Measurements from ENCODE around the gene LPIN2.

LPIN2 gene

DNA sequence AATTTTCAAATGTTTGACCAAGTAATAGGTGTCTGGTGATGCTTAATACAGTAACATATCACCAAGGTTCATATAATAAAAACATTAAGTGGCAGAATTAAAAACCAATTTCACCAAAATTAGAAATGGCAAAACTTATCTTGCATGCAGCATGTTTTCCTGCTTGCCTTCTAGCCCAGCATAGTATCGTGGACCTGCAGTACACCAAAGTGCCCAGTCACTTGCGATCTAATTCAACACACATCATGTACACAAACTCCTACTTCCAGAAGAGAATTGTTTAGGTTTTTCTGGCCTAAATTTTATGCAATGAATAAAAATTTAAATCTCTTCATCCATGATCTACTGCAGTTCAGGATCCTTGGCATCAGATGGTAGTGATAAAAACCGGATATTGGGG, 28.9 kb downstream of the LPIN2 start:
- no peak for DNase-seq (ENCODE audit: low read depth in 2 of 2, low spot score in 1 of 2)

DNA sequence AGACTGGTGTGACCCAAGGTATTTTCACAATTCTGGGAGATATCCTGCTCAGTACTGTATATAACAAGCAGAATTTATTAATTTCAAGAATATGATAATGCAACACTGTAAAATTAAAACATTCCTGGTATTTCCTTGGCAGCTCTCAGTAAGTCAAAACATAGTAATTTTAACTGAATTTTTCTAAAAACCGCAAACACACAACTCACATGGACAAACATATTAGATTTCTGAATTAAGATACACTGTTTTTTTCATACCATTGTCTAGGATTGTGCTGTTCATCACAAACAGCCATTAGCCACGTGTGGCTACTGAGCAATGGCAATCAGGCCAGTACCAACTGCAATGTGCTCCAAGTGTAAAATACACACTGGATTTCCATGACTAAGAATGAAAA, 29.6 kb downstream of the LPIN2 start:
- no peak for DNase-seq (ENCODE audit: low read depth in 2 of 2, low spot score in 1 of 2)

DNA sequence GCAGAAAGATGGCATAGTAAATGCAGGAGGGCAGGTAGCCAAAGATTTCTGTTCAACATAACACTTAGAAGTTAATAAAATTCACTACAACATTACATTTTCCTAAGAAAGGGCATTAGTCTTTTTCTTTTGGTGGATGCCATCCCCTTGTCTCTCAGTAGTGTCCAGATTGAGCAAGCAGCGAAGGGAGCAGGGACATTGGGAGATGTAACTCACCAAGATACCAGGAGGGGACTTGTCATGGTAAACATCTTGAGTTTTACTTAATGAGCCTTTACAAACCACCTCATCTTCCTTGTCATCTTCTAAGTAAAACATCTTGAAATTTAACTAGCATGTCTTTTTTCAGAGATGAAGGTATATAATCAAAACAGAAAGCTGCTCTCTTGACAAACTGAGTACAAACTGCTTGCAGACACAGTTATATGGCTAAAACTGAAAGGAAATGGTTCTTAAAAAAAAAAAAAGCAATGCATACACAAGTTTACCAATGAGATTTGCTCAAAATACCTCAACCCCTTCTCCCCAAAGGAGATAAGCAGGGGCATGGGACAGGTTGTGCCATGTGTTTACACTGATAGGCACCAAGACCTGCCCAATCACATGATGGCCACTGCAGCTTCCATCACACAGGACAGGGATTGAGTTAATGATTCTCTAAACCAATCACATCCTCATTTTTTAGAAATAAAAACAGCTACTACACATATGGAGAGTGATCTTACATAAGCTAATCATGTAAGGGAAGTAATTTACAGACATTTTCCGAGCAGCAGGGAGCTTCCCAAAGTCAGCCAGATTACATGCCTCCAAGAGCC, 30.3 kb downstream of the LPIN2 start:
- DNase-seq (ENCODE audit: low read depth in 2 of 2, low spot score in 1 of 2): no peak

DNA sequence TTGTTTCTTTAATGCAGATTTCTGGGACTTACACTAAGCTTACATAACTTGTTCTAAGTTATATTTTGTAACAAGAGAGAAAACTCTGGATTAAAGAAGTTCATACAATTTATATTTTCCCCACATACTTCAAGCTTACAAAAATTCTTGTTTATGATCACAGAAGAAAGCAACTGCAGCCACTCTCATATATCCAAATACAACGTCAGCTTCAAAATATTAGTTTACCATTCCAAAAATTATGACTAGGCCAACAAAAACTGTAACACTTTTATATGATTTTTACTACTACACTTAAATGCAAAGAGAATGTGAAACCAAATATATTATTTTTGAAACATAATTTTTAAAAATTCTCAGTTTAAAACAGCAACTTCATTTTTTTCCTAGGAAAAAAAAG, 30.9 kb downstream of the LPIN2 start:
- DNase-seq (ENCODE audit: low read depth in 2 of 2, low spot score in 1 of 2): no peak

DNA sequence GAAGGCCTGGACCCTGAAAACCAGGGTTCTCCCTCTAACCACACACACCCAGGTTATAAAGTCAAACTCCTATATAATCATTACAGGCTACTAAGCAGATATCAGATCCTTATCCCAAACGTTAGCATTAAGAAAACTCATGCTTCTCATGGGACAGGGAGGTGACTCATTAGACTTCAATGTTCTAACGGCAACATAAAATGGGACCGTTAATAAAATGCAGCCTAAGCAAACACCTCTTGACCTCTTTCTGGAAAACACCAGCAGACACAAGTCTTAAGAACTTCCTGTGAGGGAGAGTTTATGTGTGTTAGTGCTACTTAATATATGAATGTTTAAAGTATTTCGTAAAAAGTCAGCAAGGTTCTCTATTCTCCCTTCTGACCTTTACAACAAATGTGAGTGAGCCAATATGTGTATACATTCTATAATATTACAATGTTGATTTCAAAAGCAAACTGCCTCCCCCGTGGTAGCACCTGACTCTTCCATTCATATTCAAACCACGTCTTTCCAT, 31.7 kb downstream of the LPIN2 start:
- DNase-seq (ENCODE audit: low read depth in 2 of 2, low spot score in 1 of 2): no peak

DNA sequence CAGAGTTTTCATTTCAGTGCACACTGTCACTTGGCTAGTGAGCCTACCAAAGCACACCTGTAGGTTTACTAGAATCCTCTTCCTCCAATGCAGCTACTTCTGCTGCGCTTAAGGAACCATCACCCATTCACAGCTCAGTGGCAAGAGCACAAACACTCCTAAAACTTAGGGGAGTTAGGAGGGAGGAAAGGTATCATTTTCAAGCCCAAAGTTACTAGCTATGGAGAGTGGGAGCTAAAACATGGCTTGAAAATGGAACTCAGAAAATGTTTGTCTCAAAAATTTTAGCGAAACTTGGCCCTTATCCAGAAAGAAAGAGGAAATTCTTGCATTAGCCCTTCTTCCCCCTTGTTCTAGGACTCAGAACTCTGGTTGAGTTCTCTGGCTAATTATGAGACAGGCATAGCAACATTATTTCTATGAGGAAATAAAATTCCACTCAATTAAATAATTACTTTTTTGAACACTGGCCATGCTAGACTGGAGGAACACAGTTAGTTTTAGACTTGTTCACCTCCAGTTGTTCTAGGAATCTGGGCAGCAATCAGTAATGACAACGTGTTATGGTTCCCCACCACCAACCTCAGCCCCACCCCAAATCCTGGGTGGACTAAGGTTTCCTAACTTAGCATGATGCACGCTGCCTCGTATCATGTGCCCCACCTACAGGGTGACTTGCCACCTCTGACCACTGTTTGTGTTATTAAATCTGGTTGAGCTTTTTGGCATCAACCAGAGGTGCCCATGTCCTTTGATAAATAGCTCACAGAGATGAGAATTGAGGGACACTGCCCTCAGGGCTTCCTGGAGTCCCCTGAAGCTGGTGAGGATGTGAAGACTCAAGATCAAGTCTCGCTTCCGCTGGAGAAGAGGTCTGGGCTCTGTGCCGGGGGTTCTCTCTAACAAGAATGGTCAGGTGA, 32.8 kb downstream of the LPIN2 start:
- DNase-seq (ENCODE audit: low read depth in 2 of 2, low spot score in 1 of 2): no peak

DNA sequence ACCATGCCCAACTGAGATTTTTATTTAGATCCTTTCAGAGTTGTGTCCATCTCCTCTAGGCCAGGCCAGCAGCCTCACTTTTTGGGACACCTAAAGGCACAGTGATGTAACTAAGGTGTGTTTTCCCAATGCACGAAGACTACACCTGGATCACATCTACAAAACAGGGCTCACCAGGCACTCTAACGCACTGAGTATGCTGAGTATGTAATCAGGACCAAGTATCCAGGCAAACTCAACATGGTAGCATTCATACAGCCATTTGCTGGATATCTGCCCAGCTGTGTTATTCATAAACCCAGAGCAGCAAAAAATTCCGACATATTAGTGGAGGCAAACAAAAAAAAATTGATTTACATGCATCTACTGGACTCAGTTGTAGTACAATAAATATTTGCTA, 33.8 kb downstream of the LPIN2 start:
- no peak for DNase-seq (ENCODE audit: low read depth in 2 of 2, low spot score in 1 of 2)

DNA sequence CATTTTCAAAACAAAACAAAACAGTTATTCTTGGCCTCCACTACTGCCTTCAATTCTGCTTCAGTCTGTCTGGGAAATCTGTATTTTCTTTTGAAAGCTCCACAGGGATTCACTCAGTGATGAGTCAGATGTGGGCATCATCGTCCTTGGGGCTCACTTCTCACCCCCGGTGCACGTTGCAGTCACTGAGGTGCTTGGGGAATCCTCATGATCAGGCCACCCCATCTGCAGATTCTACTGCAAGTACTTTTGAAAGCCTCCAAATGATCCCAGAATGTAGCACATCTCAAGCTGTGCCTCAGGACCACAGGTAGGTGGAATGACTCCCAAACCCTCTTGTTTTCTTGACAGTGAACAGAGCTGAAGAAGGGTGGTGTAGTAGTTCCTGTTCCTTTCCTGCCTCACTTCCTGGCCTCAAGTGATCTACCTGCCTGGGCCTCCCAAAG, 34.3 kb downstream of the LPIN2 start:
- no peak for DNase-seq (ENCODE audit: low read depth in 2 of 2, low spot score in 1 of 2)

DNA sequence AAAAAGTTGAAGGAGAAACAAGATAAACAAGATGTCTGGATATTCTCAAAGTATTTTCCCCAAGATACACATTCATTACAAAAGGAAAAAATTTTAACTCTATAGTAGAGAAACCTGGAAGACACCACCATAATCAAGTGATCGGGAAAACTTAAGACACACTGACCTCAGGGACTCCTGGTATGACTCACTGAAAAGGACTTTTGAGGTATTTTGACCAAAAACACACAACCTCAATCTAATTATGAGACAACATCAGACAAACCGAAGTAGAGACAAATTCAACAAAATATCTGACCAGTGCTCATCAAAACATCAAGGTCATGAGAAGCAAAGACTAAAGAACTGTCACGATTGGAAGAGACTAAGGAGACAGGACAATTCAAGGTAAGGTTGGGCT, 34.7 kb downstream of the LPIN2 start:
- DNase-seq (ENCODE audit: low read depth in 2 of 2, low spot score in 1 of 2): no peak

DNA sequence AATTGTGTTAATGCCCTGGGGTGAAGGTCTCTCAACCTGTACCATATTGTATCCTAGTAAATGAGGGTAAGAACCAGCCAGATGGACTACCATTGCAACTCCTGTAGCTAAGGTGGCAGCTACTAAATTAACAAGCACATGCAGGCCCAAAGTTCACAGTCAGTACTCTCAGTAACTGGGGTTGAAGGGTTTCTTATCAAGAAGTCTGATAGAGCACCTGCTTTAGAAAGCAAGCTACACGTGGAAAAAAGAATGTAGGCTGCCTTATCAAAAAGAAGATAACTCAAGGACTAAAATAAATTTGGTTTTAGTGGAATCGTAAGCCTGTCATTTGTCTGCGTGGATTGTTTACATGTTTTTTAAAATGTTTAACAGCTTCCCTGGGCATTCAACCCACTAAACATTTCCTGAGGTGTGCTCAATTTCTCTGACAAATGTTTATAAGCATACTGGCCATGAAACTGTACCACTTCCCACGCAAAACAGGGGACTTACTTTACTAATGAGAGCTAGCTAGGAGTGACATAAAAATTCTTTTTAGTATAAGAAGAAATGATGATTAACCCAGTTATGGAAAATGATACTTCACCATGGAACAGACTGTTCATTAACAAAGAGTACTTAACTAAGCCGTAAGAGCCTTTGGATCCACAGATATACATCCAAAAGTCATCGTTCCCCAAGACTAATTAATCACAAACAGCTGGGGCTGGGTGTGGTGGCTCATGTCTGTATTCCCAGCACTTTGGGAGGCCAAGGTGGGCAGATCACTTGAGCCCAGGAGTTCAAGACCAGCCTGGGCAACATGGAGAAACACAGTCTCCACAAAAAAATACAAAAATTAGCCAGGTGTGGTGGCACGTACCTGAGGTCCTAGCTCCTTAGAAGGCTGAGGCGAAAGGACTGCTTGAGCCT, 36.5 kb downstream of the LPIN2 start:
- DNase-seq (ENCODE audit: low read depth in 2 of 2, low spot score in 1 of 2): no peak

DNA sequence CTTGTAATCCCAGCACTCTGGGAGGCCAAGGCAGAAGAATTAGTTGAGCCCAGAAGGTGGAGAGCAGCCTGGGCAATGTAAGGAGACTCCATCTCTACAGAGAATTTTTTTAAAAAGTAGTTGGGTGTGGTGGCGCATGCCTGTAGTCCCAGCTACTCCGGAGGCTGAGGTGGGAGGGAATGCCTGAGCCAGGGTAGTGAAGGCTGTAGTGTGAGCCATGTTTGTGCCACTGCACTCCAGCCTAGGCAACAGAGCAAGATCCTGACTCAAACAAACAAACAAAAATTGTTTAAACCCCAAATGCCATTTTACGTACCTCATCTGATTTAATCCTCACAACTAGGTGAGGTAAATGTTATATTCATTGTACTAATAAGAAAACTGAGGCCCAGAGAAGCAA, 38.2 kb downstream of the LPIN2 start:
- DNase-seq (ENCODE audit: low read depth in 2 of 2, low spot score in 1 of 2): no peak

DNA sequence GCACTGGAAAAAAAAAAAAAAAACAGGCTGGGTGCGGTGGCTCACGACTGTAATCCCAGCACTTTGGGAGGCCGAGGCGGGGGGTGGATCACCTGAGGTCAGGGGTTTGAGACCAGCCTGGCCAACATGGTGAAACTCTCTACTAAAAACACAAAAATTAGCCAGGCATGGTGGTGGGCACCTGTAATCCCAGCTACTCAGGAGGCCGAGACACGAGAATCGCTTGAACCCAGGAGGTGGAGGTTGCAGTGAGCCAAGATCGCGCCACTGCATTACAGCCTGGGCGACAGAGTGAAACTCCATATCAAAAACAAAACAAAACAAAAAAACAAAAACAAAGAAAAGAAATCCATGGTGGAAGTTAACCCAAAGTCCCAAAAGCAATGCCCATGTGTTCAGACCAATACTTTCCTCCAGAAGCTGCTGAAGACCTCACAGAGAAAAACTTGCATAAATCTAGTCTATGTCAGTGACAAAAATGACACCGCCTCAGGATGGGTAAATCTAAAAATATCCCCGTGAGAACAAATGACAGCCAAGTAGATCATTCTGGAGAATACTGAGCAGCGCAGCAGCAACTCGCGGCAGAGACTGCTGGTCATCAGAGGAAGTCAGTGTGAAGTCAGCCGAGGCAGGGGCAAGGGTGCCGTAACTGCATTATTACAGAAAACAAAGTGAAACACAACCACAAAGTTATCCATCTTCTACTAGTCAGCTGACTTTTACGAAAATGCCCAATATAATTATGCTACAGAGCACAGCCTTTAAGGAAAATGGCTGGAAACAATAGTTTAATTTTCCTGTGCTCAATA, 41.0 kb downstream of the LPIN2 start:
- peak in 1 of 2 donors; percentile 54 for DNase-seq (ENCODE audit: low read depth in 2 of 2, low spot score in 1 of 2)

DNA sequence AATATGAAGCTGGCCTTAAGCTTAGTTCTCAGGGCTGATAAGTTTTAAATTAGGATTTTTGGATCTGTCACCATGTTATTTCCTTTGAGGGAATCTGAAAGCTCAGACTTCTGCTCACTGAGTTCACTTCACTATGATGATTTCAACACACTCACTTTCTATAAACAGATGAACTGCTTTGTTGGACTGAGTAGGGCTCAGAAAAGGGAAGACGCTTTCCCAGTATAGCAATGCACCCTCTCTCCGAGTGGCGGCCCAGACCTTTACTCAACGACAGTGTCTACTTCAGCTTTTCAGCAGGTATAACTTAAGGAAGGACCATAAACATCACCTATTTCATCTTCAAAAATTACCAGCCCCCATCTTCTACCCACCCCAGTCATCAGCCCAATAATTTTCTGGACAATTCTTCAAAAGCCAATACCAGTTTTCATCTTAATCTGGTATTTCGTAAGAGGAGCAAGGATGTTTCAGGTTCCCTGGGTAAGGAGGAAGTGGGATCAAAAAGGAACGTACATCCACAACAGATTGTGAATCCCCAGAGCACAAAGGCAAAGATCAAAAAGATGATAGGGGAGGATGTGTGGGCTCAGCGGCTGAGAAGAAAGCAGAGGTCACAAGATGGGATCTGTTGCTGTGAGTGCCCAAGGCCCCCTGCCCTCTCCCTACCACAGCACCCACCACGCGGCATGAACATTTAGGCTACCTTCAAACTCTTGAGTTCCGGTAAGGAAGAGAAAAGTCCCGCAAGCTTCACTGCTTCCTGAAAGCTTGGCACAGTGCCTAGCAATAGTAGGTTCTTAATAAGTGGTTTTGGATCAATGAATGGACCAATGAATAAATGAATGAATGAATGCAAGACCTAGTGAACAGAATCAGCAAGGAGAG, 41.9 kb downstream of the LPIN2 start:
- DNase-seq (ENCODE audit: low read depth in 2 of 2, low spot score in 1 of 2): no peak

DNA sequence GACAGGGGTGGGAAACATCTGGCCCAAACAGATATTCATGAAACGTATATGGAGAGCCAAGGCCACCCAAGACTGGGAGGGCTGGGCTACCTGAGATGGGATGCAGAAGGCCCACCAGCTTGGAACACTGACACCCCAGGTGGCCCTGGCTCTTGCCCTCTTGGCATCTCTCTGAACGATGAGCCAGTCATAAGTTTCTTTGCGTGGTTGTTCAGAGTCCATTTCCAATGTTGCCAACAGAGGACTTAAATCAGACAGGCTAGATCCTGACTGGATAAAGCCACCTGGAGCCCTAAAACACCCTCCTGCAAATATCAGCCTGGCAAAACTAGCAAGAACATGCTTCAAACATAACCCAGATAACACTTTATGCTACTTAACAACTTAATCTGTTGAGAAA, 42.6 kb downstream of the LPIN2 start:
- DNase-seq (ENCODE audit: low read depth in 2 of 2, low spot score in 1 of 2): no peak

DNA sequence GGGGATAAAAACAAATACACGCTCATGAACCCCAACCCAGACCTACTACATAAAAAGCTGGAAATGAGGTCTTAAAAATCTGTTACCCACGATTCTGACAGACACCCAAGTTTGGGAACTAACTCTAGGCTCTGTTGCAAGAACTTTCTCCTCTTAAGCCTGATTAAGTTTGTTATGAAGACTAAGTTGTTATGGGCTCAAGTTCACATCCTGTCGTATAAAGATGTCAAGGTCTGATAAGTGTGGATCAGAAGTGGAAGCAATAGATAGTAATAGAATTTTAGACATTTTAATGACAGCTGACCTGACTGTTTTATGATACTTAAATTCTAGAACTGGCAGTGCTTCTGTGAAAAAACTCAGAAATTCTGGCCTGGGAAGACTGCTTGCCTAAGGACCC, 43.2 kb downstream of the LPIN2 start:
- no peak for DNase-seq (ENCODE audit: low read depth in 2 of 2, low spot score in 1 of 2)

DNA sequence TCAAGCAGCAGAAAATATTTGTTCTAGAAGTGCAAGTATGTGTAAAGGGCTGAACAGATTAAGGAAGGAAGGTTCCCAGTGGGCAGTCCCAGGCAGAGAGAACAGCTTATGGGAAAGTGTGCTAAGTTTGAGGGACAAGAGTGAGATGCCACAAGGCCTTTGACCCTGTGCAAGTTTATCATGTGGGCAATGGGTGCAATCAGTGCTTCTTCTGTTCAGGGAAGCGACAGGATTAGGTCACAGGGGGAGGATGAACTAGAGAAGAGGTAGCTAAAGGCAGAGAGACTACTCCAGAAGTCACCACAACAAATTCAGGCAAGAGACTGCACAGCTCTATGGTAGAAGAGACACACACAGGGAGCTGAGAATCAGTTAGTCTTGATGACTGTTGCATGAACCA, 44.3 kb downstream of the LPIN2 start:
- no peak for DNase-seq (ENCODE audit: low read depth in 2 of 2, low spot score in 1 of 2)

DNA sequence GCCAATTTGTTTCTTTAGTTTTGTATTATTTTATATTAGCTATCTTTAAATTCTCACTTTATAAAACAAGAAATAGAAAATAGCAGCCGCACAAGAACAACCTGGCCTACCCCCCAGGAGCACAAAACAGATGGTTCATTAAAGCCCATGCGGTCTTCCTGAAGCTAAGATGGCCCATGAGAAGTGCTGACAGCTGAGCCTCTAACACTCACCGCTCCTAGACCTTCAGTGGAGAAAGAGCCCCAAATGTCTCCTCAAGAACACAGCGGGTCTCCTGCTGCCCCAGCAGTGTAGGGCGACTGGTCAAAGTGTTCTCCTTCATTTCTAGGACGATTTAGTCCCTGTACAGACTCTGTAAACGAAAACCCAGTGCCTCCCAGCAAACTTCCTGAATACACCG, 45.1 kb downstream of the LPIN2 start:
- no peak for DNase-seq (ENCODE audit: low read depth in 2 of 2, low spot score in 1 of 2)

DNA sequence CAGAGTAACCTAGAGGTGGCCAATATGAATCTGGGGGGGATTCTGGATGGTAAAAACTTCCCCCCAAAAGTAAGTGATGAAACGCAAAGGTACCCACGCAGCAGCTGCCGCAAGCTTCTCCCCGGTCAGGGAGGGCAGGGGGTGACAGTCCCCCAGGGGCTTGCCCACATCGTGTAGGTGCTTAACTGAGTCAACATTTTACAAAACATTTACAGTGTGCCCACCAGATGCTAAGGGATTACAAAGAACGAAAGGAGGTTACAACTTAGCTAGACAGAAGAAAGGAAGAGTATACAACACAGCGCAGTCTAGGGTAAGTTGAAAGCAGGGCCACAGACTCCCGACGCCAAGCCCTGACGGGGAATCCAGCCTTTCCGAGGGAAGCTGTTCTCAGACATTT, 45.6 kb downstream of the LPIN2 start:
- DNase-seq (ENCODE audit: low read depth in 2 of 2, low spot score in 1 of 2): no peak

DNA sequence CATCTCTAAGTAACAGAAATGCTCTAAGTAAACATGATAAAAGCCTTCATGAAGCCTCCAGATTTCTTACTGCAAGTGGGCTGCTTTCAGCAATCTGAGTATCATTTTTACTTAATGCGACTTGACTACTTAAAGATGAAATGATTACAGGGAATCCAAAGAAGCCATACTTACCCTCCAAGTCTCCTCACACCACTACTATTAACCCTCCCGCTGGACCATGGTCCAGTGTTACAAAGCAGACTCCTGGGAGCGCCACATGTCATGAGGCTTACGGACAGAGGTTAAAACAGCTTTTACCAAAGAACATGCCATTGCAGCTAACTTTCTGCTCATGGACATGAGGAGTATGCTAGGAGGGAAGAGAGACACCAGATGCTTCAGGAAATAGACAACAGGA, 46.4 kb downstream of the LPIN2 start:
- DNase-seq (ENCODE audit: low read depth in 2 of 2, low spot score in 1 of 2): no peak
